Stimulated activated naive B cell treated with anti-CD40 and anti-IgM and Interleukin-4, amounts not matched to agents 10 μg/mL and 1 μg/mL and 100 μg/mL, for 72 hours (primary cell): Measurements from ENCODE around the gene SLC2A3.
"Not testable (repeated sequence)": the region's sequence is repeated elsewhere in the genome, so short reads cannot be mapped to it uniquely, and the experiment has no call there.

ENCODE experiments used
- ATAC-seq, 2 donors: fragments of 150-1000 bp; cut with Tn5 transposase; replicated peaks; 2 replicates each; pipeline ENCODE4 v1.10.0; 2021; ENCODE audit warnings: moderate library complexity in 1 of 2
- DNase-seq: peaks from one replicate; pipeline ENCODE4 v3.0.0; 2021
- H3K27ac Mint-ChIP-seq: one replicate; pipeline ENCODE4 v1.8.0; 2022; ENCODE audit warnings: mild to moderate bottlenecking, mixed read lengths
- H3K27me3 Mint-ChIP-seq, 2 donors: one replicate each; pipeline ENCODE4 v1.8.0; 2022; ENCODE audit warnings: mixed read lengths in 2 of 2
- H3K36me3 Mint-ChIP-seq, 2 donors: one replicate each; pipeline ENCODE4 v1.8.0; 2022; ENCODE audit warnings: mixed read lengths in 2 of 2, mild to moderate bottlenecking in 1 of 2
- H3K4me1 Mint-ChIP-seq, 2 donors: one replicate each; pipeline ENCODE4 v1.8.0; 2022; ENCODE audit warnings: mixed read lengths in 2 of 2, mild to moderate bottlenecking in 1 of 2
- H3K4me3 Mint-ChIP-seq, 2 donors: one replicate each; pipeline ENCODE4 v1.8.0; 2022; ENCODE audit warnings: mild to moderate bottlenecking in 2 of 2, mixed read lengths in 2 of 2, moderate library complexity in 1 of 2
- H3K9me3 Mint-ChIP-seq, 2 donors: one replicate each; pipeline ENCODE4 v1.8.0; 2022; ENCODE audit warnings: mixed read lengths in 2 of 2, mild to moderate bottlenecking in 1 of 2

The SLC2A3 gene

DNA sequence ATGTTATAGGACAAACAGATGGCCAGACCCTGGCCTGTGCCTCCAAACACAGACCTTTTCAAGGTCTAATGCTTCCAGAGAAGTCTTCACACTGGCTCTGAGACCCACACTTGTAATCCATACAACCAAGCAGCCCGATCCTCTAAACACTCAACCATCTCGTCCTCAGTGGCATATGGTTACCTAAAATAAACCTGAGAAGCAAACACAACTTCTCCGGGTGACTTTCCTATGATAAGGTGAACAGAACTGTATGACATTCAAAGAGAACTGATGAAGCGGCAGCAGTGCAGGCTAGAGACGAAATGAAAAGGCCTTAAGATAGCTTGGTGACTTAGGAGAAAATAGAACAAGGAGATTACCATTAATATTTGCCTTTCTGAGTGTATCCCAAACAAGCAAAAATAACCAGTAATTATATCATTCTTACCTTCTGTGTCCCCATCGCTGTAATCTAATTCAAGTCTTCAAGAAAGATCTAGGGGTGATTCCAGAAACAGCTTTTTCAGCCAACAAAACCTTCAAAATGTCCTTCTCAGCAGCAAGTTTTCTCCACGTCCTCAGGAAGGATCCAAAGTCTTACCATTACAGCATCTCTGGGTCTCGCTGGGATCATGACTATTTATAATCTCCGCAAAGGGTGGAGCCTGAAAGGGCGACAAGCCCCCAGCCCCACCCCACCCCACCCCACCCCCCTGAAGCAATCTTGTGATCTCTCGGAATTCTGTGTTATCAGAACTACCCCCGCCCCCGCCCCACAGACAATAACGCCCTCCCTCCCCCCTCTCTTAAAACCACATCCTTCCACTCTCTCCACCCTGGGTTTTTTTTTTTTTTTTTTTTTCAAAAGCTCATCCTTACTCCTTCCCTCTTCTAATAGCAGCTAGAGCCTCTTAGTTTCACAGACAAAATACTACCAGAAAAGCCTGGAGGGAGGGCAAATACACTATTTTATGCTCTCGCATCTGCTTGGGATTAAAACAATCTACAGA lies at the start of gene SLC2A3:
TSS of gene SLC2A3 (minus strand) at position 598 of the 992 bp plus-strand sequence. CDS start at position 445, 153 bp downstream.
- ATAC-seq (peak; percentile 57 to 66), DNase-seq (peak; percentile 69)
- Mint-ChIP-seq H3K4me1 (peaks cover 7 to 15% of the 10 kb centered on the region in 2 donors), H3K9me3 (no peaks in the 10 kb centered on the region), H3K27me3 (no peaks in the 10 kb centered on the region), H3K27ac (no peak within 1 kb of the TSS), H3K4me3 (no peak within 1 kb of the TSS), H3K36me3 (peaks cover 8% of the 10 kb centered on the region in 2 donors)

GRCh38 chr12:7984900-7985299 lies 48.9 kb upstream of the SLC2A3 start:
- Mint-ChIP-seq H3K36me3 (no peaks in the 10 kb centered on the region), H3K27me3 (no peaks in the 10 kb centered on the region), H3K4me3 (no peak overlapping the region), H3K27ac (no peak overlapping the region), H3K9me3 (no peaks in the 10 kb centered on the region), H3K4me1 (peaks cover 2 to 4% of the 10 kb centered on the region in 2 donors)
- no peak for ATAC-seq
- DNase-seq: no peak

DNA sequence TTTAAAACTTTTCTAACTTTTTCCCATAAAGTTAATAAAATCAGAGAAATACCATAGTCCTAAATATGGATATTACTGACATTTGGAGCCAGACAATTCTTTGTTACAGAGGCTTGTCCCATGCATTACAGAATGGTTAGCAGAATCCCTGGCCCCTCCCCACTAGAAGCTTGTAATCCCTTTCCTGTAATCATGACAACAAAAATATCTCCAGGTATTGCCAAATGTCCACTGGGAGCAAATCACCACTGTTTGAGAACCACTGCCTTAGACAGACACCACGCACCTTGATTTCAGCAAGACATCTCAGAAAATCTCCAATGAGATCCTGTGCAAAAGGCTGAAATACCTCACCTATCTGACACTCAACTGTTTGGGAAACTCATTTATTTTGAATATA lies 47.5 kb upstream of the SLC2A3 start:
- not testable (repeated sequence) for ATAC-seq, H3K27ac Mint-ChIP-seq, DNase-seq, H3K27me3 Mint-ChIP-seq, H3K9me3 Mint-ChIP-seq, H3K36me3 Mint-ChIP-seq, H3K4me3 Mint-ChIP-seq
- H3K4me1 Mint-ChIP-seq: peaks cover 3 to 11% of the 10 kb centered on the region in 2 donors

DNA sequence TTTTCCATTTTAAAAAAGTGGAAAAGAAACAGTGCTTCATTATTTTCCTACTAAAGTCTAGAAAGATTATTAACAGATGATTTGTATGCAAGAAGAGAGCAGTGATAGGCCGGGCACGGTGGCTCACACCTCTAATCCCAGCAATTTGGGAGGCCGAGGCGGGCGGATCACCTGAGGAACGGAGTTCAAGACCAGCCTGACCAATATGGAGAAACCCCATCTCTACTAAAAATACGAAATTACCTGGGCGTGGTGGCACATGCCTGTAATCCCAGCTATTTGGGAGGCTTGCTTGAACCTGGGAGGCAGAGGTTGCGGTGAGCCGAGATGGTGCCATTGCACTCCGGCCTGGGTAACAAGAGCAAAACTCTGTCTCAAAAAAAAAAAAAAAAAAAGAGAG lies 47.0 kb upstream of the SLC2A3 start:
- not testable (repeated sequence) for DNase-seq, ATAC-seq, H3K36me3 Mint-ChIP-seq, H3K27ac Mint-ChIP-seq, H3K9me3 Mint-ChIP-seq, H3K27me3 Mint-ChIP-seq, H3K4me3 Mint-ChIP-seq
- H3K4me1 Mint-ChIP-seq: peaks cover 7 to 15% of the 10 kb centered on the region in 2 donors

GRCh38 chr12:7982332-7982735 lies 46.3 kb upstream of the SLC2A3 start:
- not testable (repeated sequence) for H3K36me3 Mint-ChIP-seq, ATAC-seq

DNA sequence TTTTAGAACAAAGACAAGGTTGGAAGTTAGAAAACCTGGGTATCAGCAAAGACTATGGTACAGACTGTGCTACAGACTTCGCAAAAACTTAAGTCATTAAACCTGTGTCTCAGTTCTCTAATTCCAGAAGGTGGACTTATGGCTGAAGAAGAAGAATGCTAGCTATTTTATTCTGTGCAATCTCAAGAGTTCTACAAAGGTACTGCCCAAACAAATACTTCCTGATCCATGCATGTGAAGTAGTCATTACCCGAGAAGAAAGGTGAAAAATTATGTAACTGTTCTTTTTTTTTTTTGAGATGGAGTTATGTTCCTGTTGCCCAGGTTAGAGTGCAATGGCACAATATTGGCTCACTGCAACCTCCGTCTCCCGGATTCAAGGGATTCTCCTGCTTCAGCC lies 45.5 kb upstream of the SLC2A3 start:
- H3K36me3 Mint-ChIP-seq: peaks cover 4% of the 10 kb centered on the region in 2 donors
- ATAC-seq (no peak), DNase-seq (no peak)
- H3K27ac Mint-ChIP-seq: no peak overlapping the region
- H3K4me1 Mint-ChIP-seq: peaks cover 14 to 29% of the 10 kb centered on the region in 2 donors
- no peaks in the 10 kb centered on the region for H3K27me3 Mint-ChIP-seq
- H3K9me3 Mint-ChIP-seq: peaks cover 2 to 4% of the 10 kb centered on the region in 2 donors
- H3K4me3 Mint-ChIP-seq: no peak overlapping the region

More at GRCh38 chr12:7982332-7982735, 46.3 kb upstream of the SLC2A3 start:
- not testable (repeated sequence) for H3K27ac Mint-ChIP-seq, H3K9me3 Mint-ChIP-seq, H3K4me3 Mint-ChIP-seq, H3K27me3 Mint-ChIP-seq, DNase-seq
- peaks cover 7 to 21% of the 10 kb centered on the region in 2 donors for H3K4me1 Mint-ChIP-seq

- DNase-seq (peak; percentile 72), ATAC-seq (peak; percentile 92 to 93)
- Mint-ChIP-seq H3K4me3 (peak overlapping the region; percentile 68 to 72), H3K27ac (peak overlapping the region; percentile 97), H3K4me1 (peaks cover 17 to 48% of the 10 kb centered on the region in 2 donors)
- H3K36me3 Mint-ChIP-seq, H3K9me3 Mint-ChIP-seq, H3K27me3 Mint-ChIP-seq: not testable (repeated sequence)
Observed at GRCh38 chr12:7977351-7978124, 41.6 kb upstream of the SLC2A3 start.

DNA sequence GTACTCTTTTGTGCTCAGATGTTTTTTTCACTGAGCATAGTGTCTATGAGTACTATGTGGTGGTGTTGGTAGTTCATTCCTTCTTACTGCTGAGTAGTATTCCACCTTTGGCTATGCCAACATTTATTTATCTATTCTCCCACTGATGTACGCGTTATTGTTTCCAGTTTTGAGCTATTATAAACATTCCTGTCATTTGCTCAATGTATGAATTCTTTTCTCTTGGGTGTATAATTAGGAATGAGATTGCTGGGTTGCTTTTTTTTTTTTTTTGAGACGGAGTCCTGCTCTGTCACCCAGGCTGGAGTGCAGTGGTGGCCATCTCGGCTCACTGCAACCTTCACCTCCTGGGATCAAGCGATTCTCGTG lies 37.5 kb upstream of the SLC2A3 start:
- peaks cover 24 to 60% of the 10 kb centered on the region in 2 donors for H3K4me1 Mint-ChIP-seq

DNA sequence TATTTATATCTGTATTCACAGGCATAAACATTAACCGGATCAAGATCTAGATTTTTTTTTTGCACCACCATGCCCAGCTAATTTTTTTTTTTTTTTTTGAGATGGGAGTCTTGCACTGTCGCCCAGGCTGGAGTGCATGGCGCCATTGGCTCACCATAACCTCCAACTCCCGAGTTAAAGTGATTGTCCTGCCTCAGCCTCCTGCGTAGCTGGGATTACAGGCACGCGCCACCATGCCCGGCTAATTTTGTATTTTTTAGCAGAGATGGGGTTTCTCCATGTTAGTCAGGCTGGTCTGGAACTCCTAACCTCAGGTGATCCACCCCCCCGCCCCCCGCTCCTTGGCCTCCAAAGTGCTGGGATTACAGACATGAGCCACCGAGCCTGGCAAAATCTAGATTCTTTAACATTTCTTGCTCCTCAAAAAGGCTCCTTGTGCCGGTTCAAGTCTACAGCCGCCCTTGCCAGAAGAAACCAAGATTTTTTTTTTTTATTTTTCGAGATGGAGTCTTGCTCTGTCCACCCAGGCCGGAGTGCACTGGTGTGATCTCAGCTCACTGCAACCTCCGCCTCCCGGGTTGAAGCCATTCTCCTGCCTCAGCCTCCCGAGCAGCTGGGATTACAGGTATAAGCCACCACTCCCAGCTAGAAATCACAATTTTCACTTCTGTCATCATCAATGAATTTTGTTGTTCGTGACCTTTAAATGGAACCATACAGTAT lies 36.9 kb upstream of the SLC2A3 start:
- DNase-seq (no peak), ATAC-seq (no peak)
- Mint-ChIP-seq H3K4me1 (peaks cover 20 to 54% of the 10 kb centered on the region in 2 donors), H3K27me3 (no peaks in the 10 kb centered on the region), H3K9me3 (peaks cover 0 to 4% of the 10 kb centered on the region in 2 donors), H3K4me3 (peak overlapping the region; percentile 70 to 73), H3K27ac (peak overlapping the region; percentile 92), H3K36me3 (peaks cover 4% of the 10 kb centered on the region in 2 donors)

More for the DNA sequence above, 37.5 kb upstream of the SLC2A3 start:
- ATAC-seq (no peak), DNase-seq (no peak)
- Mint-ChIP-seq H3K4me3 (peak overlapping the region; percentile 70 to 73), H3K27ac (peak overlapping the region; percentile 92), H3K36me3 (peaks cover 4 to 6% of the 10 kb centered on the region in 2 donors), H3K27me3 (no peaks in the 10 kb centered on the region), H3K9me3 (peaks cover 2 to 4% of the 10 kb centered on the region in 2 donors)

DNA sequence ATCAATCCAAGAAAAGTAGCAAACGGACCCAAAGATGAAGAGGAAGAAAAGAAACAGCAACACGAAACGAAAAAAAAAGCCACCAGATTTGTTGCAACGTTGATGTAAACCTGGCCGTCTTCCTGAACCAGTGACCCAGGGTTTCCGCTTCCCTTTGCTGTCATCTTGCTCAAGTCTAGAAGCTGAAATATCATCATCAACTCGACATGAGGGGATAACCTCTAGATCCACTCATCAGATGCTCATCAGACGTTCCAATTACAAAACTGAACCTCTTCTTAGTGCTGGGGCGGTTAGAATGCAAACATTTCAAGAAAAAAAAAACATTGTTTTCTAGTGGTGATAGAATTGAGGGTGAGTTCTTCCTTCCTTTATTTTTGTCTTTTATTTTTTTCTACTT lies 36.3 kb upstream of the SLC2A3 start:
- not testable (repeated sequence) for DNase-seq, H3K36me3 Mint-ChIP-seq, ATAC-seq, H3K27me3 Mint-ChIP-seq, H3K9me3 Mint-ChIP-seq
- H3K4me3 Mint-ChIP-seq: peak overlapping the region; percentile 70 to 73
- peaks cover 19 to 49% of the 10 kb centered on the region in 2 donors for H3K4me1 Mint-ChIP-seq
- peak overlapping the region; percentile 92 for H3K27ac Mint-ChIP-seq

DNA sequence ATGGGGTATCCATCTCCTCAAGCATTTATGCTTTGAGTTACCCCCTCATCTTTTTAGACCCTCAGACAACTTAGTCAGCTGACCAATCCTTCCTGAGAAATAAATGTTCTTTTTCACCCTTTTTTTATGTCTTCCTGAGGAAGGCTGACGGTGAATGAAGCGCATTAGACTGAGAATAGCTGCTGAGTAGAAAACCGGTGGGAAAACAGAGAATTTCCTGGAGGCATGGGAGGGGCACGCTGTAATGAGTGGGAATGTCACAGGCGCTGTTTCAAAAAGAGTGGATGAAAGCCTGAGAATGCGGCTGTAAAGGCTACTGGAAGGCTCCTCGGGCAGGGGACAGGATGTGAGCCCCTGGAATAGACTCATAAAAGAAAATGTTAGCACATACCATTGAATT lies 35.8 kb upstream of the SLC2A3 start:
- not testable (repeated sequence) for H3K9me3 Mint-ChIP-seq, DNase-seq, H3K27me3 Mint-ChIP-seq, H3K36me3 Mint-ChIP-seq, ATAC-seq
- Mint-ChIP-seq H3K27ac (peak overlapping the region; percentile 96), H3K4me3 (peak overlapping the region; percentile 74 to 81), H3K4me1 (peaks cover 15 to 49% of the 10 kb centered on the region in 2 donors)

DNA sequence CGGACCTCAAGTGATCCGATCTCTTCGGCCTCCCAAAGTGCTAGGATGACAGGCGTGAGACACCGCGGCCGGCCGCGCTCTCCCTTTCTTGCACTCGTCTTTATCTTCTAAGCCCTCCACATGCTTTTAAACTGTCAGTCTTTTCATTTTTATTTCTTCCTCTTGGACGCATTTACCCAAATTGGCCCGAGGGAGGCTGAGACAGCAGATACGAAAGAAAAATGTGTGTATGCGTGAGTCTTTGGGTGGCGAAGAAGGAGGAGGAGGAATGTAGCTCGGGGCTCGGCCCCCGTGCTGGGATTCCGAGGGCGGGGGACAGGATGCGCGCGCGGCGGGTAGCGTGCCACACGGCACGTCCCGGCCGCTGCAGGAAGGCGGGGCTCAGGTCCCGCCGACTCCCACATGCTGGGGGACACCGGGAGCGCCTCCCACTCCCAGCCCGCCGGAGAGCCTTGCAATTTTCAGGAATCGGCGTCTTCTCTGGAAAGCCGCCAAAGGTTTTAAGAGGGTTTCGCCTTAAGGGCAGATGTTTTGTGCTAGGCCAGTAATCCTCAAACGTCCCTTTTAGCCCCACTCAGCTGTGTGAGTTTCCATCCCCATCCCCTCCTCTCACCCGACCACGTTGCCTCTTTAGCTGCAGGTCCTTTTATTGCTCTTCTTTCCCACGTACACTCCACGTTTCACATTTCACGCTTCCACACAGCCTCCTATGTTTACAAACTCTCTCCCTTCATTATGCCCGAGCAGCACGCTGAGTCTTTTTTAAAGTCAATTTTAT lies 34.7 kb upstream of the SLC2A3 start:
- ATAC-seq: peak; percentile 91 to 92
- no peaks in the 10 kb centered on the region for H3K9me3 Mint-ChIP-seq
- DNase-seq: peak; percentile 83
- H3K4me1 Mint-ChIP-seq: peaks cover 14 to 48% of the 10 kb centered on the region in 2 donors
- H3K36me3 Mint-ChIP-seq: peaks cover 0 to 1% of the 10 kb centered on the region in 2 donors
- peak overlapping the region; percentile 81 to 82 for H3K4me3 Mint-ChIP-seq
- H3K27me3 Mint-ChIP-seq: no peaks in the 10 kb centered on the region
- H3K27ac Mint-ChIP-seq: peak overlapping the region; percentile 96

DNA sequence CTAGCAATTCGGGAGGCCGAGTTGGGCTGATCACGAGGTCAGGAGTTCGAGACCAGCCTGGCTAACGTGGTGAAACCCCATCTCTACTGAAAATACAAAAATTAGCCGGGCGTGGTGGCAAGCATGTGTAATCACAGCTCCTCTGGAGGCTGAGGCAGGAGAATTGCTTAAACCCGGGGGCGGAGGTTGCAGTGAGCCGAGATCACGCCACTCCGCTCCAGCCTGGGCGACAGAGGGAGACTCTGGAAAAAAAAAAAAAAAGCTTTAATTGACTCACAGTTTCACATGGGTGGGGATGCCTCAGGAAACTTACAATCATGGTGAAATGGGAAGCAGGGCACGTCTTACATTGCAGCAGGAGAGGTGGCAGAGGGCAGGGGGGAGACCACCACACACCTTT lies 30.6 kb upstream of the SLC2A3 start:
- no peak for ATAC-seq
- H3K27ac Mint-ChIP-seq: peak overlapping the region; percentile 62
- peaks cover 0 to 1% of the 10 kb centered on the region in 2 donors for H3K36me3 Mint-ChIP-seq
- no peak for DNase-seq
- H3K9me3 Mint-ChIP-seq: no peaks in the 10 kb centered on the region
- H3K27me3 Mint-ChIP-seq: no peaks in the 10 kb centered on the region
- no peak overlapping the region for H3K4me3 Mint-ChIP-seq
- H3K4me1 Mint-ChIP-seq: peaks cover 20 to 47% of the 10 kb centered on the region in 2 donors
